Endothelial cell of umbilical vein (primary cell): ENCODE measurements around the gene KY. TPM values are rescaled to one million over a fixed set of nuclear protein-coding genes. Genes with fewer than 3 reads are reported as not detected.

Experiments used
- BruUV-seq: library from RNA; stranded (reverse); fragments of 400-500 nt; replicated peaks from 2 replicates; lab custom pipeline; 2021; lab: Mats Ljungman, UMichigan
- CTCF ChIA-PET: fragments of 300-600, 350-600 bp; sonication (Branson Sonifier 250); formaldehyde crosslinking; loops from one replicate; lab custom pipeline; 2021; ENCODE audit warnings: antibody characterized with exemption, inconsistent platforms; lab: Charles Lee
- POLR2A ChIA-PET: fragments of 300-600, 350-600 bp; sonication (Branson Sonifier 250); formaldehyde crosslinking; loops from one replicate; lab custom pipeline; 2021; ENCODE audit warnings: antibody characterized with exemption, inconsistent platforms; lab: Charles Lee
- DNase-seq: peaks from one replicate; pipeline ENCODE4 v3.0.0-alpha.2; 2011; ENCODE audit warnings: low read depth, low spot score
- FAIRE-seq: peaks from 2 replicates; lab custom pipeline; 2011; peaks lifted over from hg19 to GRCh38; lab: Jason Lieb, UNC
- H2AFZ ChIP-seq: 2 replicates; pipeline ENCODE4 v1.6.0; 2012; ENCODE audit warnings: low read depth, low read length, control low read depth, inconsistent platforms
- H3K27ac ChIP-seq: 2 replicates; pipeline ENCODE4 v1.5.1; 2011; ENCODE audit warnings: low read depth, mild to moderate bottlenecking, control low read depth, low read length, moderate library complexity; ENCODE audit not compliant: insufficient read depth
- H3K27me3 ChIP-seq, 2 experiments: 2 replicates each; pipeline versions ENCODE4 v1.6.0 to v1.6.1; 2011; ENCODE audit warnings: low read length in 2 of 2, mixed read lengths in 1 of 2; ENCODE audit not compliant: control insufficient read depth in 2 of 2, insufficient read depth in 2 of 2
- H3K36me3 ChIP-seq, 2 experiments: 2 replicates in 1 of 2; 3 replicates in 1 of 2; pipeline ENCODE4 v1.5.1; 2011; ENCODE audit warnings: low read length in 2 of 2, mild to moderate bottlenecking in 1 of 2, moderate library complexity in 1 of 2; ENCODE audit not compliant: control insufficient read depth in 2 of 2, insufficient read depth in 2 of 2; ENCODE audit errors: extremely low read depth in 1 of 2
- H3K4me1 ChIP-seq: 3 replicates; pipeline ENCODE4 v1.5.1; 2011; ENCODE audit warnings: mild to moderate bottlenecking, low read length; ENCODE audit not compliant: control insufficient read depth, insufficient read depth; ENCODE audit errors: extremely low read depth
- H3K4me2 ChIP-seq: 2 replicates; pipeline ENCODE4 v1.6.1; 2011; ENCODE audit warnings: low read length, control low read depth, mixed read lengths; ENCODE audit not compliant: insufficient read depth
- H3K4me3 ChIP-seq, 3 experiments: fragments of 200-600 bp in 1 of 3; sonication (generic), shearing (Covaris generic) in 1 of 3; replicated peaks in 1 of 3; 2 replicates each; pipeline ENCODE4 v1.5.1; 2011 to 2016; ENCODE audit warnings: control low read depth in 3 of 3, low read length in 3 of 3, mild to moderate bottlenecking in 2 of 3, inconsistent platforms in 1 of 3, low read depth in 1 of 3, moderate library complexity in 1 of 3; ENCODE audit not compliant: insufficient read depth in 1 of 3
- H3K79me2 ChIP-seq: 2 replicates; pipeline ENCODE4 v1.6.0; 2012; ENCODE audit warnings: low read length, inconsistent platforms; ENCODE audit not compliant: control insufficient read depth, insufficient read depth
- H3K9ac ChIP-seq: replicated peaks from 2 replicates; pipeline ENCODE3; 2011; ENCODE audit warnings: low read length, control low read depth; ENCODE audit not compliant: insufficient read depth; ENCODE audit errors: extremely low read depth
- H3K9me1 ChIP-seq: replicated peaks from 3 replicates; pipeline ENCODE4 v1.6.0; 2011; ENCODE audit warnings: mild to moderate bottlenecking, low read length; ENCODE audit not compliant: control insufficient read depth, insufficient read depth; ENCODE audit errors: extremely low read depth
- H3K9me3 ChIP-seq: replicated peaks from 2 replicates; pipeline ENCODE4 v1.5.1; 2012; ENCODE audit warnings: low read length, inconsistent platforms; ENCODE audit not compliant: control insufficient read depth, insufficient read depth
- H4K20me1 ChIP-seq: replicated peaks from 2 replicates; pipeline ENCODE3; 2011; ENCODE audit warnings: mild to moderate bottlenecking, low read length; ENCODE audit not compliant: control insufficient read depth, insufficient read depth; ENCODE audit errors: extremely low read depth
- CTCF ChIP-seq, 2 donors: IDR thresholded peaks; 1 replicate in 1 of 2; 2 replicates in 1 of 2; pipeline ENCODE4 v1.5.1; 2011; ENCODE audit warnings: low read length in 2 of 2, mild to moderate bottlenecking in 2 of 2, moderate library complexity in 2 of 2, control low read depth in 1 of 2, inconsistent platforms in 1 of 2, low read depth in 1 of 2; ENCODE audit not compliant: insufficient read depth in 1 of 2; ENCODE audit errors: extremely low read depth in 1 of 2
- EZH2 ChIP-seq: IDR thresholded peaks from 2 replicates; pipeline ENCODE4 v1.6.1; 2012; ENCODE audit warnings: borderline replicate concordance, low read depth, mild to moderate bottlenecking, moderate library complexity, low read length, inconsistent platforms; ENCODE audit not compliant: severe bottlenecking
- FOS ChIP-seq: IDR thresholded peaks from 2 replicates; pipeline ENCODE4 v1.6.1; 2011; ENCODE audit warnings: mild to moderate bottlenecking, low read length, moderate library complexity, borderline replicate concordance; ENCODE audit not compliant: insufficient read depth
- GATA2 ChIP-seq: IDR thresholded peaks from 2 replicates; pipeline ENCODE4 v1.7.0; 2011; ENCODE audit warnings: low read depth, mild to moderate bottlenecking, moderate library complexity, mixed read lengths, low read length; ENCODE audit not compliant: insufficient read length, insufficient read depth
- JUN ChIP-seq: IDR thresholded peaks from 2 replicates; pipeline ENCODE4 v1.6.1; 2011; ENCODE audit warnings: borderline replicate concordance, low read depth; ENCODE audit not compliant: insufficient read length, insufficient read depth
- MYC ChIP-seq: IDR thresholded peaks from one replicate; pipeline ENCODE4 v1.6.1; 2011; ENCODE audit warnings: mild to moderate bottlenecking, low read depth, low read length
- POLR2A ChIP-seq: IDR thresholded peaks from 2 replicates; pipeline ENCODE4 v1.6.1; 2012; ENCODE audit warnings: low read depth, mild to moderate bottlenecking, control low read depth, low read length
- dilution Hi-C: fragments of 300-500 bp; cut with MboI; formaldehyde crosslinking; loops from one replicate; pipeline ENCODE4 v1.15.0; 2019; ENCODE audit warnings: low sequenced_read_pairs; ENCODE audit not compliant: extremely low pct_ligation_motif_present
- intact Hi-C: fragments of 100-400 bp; cut with micrococcal nuclease; formaldehyde crosslinking; loops from one replicate; pipeline ENCODE4 v1.10.0; 2022
- polyA plus RNA-seq, 4 experiments: library from polyadenylated mRNA; depleted of rRNA in 3 of 4; stranded (reverse) in 3 of 4; unstranded in 1 of 4; fragments of >200 nt; gene quantifications; 2 replicates each; pipeline versions ENCODE4 v1.2.1 to v1.2.3, GENCODE V29; 2011 to 2012; ENCODE audit warnings: missing spikeins in 1 of 4
- total RNA-seq: library from RNA; stranded (reverse); gene quantifications from 2 replicates; pipeline ENCODE4 v1.2.3, GENCODE V29; 2021
- TF ChIP-seq, protein P1 (sequence below): IDR thresholded peaks from 2 replicates; pipeline ENCODE4 v1.6.1; 2011; ENCODE audit not compliant: insufficient read depth, insufficient read length

KY gene
- total and polyA plus RNA-seq, 2 donors (not counting 3 experiments of a cell fraction or from before 2014, with no cell fraction given) = not detected

- TF ChIP-seq POLR2A (no peak), GATA2 (no peak), JUN (no peak), FOS (no peak), MYC (no peak), EZH2 (no peak), CTCF (IDR thresholded peaks at IDR 0.05; ENCODE audit: extremely low read depth in 1 of 2, insufficient read depth in 1 of 2, low read depth in 1 of 2, low read length in 2 of 2) (no peak)
- TF ChIP-seq, protein P1, sequence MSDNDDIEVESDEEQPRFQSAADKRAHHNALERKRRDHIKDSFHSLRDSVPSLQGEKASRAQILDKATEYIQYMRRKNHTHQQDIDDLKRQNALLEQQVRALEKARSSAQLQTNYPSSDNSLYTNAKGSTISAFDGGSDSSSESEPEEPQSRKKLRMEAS = no peak
- Histone ChIP-seq H3K9ac (no peak overlapping the region), H3K4me2 (no peak overlapping the region), H3K27ac (no peak overlapping the region), H3K4me1 (no peaks in the 10 kb centered on the region), H4K20me1 (no peaks in the 10 kb centered on the region), H3K4me3 (no peak overlapping the region), H3K9me1 (no peaks in the 10 kb centered on the region), H3K9me3 (no peaks in the 10 kb centered on the region), H3K36me3 (no peaks in the 10 kb centered on the region), H3K27me3 (no peaks in the 10 kb centered on the region), H2AFZ (no peak overlapping the region), H3K79me2 (no peaks in the 10 kb centered on the region)
- no peak for FAIRE-seq
- intact Hi-C loops (no loop called here), dilution Hi-C loops (no loop called here)
- no TSS peak for BruUV-seq
- POLR2A ChIA-PET = no interaction called here
- DNase-seq = no peak
- CTCF ChIA-PET = no interaction called here
Observed at GRCh38 chr3:134568790-134569189, 82.0 kb downstream of the KY start.
